Stimulated activated naive CD8-positive, alpha-beta T cell treated with anti-CD3 and anti-CD28 coated beads, Interleukin-15, Interleukin-2, amounts not matched to agents 100 U/mL and 50 U/mL, for 24 hours (primary cell): ENCODE results near the gene KIF16B.
"Not testable (repeated sequence)": the region's sequence is repeated elsewhere in the genome, so short reads cannot be mapped to it uniquely, and the experiment has no call there.

Experiments used
- ATAC-seq: fragments of 150-1000 bp; cut with Tn5 transposase; one replicate; pipeline ENCODE4 v1.10.0; 2021
- DNase-seq: peaks from one replicate; pipeline ENCODE4 v3.0.0; 2021

KIF16B gene

DNA sequence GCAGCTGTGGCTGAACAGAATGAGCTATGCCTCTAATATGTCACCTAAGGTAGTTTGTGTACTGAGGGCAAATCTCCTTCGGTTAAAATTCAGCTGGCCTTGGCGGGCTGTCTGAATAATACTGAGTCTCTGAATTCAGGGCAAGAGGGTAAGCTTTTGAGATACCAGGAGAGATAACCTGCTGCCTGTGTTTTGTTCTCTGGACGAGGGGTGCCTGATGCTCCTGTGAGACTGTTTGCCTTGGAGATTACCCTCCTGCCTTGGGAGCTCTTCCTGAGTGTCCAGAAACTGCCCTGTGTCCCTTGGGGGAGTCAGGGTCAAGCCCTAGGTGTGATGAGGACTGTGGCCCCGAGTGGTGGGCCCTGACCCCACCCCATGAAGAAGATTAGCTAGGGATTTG is 282.9 kb downstream of the KIF16B start:
- ATAC-seq (no peak), DNase-seq (no peak)

DNA sequence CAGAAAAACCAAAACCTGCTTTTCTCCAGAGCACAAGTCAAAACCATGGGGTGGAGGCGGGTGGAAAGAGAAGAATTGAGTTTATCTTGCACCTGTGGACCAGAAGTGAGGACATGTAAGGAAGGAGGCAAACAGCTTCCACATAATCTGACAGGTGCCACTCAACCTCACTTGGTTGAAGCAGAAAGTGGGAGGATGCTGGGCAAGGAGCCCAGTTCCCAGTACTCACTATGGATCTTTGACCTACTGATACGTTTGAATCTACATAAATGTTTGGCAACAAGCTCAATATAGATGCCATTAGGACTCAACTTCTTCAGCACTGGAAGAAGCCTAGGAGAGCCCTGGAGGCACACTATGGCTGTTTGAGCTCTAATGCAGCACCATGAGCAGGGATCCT is 285.5 kb downstream of the KIF16B start:
- ATAC-seq, result no peak
- DNase-seq, result no peak

DNA sequence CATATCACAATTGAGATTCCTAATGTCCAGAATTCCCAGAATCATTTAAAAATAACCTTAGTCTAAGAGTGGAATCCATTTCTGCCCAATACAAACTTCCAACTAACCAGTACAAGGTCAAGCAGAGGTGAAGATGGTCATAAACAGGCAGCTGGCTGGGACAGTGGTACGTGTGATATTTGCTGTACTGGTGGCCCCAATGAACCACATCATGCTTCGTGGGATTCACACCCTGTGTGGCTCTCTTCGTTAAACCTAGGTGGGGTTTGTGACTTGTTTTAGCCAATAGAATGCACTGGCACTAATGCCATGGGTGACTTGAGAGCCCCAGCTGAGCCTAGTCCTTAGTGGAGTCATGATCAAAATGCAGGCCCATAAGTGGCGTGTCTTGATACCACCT is 286.6 kb downstream of the KIF16B start:
- no peak for ATAC-seq
- no peak for DNase-seq

DNA sequence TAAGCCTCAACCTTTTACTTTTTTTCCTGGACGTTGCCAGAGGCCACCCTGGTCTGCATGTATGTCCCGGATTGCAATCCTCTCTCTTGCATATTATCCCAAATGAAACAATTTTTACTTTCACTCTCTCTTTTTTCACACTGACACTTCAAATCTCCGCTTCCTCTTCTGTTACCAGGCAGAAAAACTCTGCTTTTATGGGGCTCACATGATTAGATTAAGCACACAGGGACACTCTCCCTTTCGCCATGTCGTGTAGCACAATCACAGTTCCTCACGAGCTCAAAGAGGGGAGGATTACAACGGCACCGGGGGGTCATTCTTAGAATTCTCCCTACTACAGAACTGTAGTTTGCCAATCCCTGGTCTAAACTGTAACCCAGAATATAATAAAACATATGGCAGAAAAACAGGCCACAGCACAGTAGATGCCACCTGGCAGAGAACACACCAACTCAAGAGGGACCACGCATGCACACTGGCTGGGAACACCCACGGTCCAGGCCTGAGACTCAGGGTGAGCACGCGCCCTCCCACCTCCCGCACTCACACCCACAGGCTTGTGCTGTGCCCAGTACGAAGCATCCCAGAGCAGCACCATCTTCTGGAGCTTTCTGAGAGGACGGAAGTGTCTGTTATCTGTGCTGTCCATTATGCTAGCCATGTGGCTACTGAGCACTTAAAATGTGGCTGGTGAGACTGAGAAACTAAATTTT is 288.7 kb downstream of the KIF16B start:
- ATAC-seq, result no peak
- no peak for DNase-seq

DNA sequence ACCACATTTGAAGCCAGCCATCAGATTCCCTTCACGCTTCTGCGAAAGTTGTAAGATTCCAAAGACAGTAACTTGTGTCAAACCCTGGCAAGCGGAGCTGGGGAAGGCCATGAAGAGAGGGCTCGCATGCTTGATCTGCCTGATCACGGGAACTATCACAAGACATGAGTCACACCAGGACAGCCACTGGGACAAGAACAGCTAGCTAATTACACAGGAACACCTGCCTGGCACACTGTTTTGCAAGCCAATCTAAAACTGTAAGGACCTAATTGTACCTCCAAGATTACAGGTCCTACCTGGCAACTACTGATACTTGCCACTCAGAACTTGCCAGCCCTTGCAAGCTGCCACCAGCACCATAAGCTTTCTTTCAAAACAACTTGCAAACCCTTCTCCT is 289.3 kb downstream of the KIF16B start:
- DNase-seq (no peak), ATAC-seq (no peak)

DNA sequence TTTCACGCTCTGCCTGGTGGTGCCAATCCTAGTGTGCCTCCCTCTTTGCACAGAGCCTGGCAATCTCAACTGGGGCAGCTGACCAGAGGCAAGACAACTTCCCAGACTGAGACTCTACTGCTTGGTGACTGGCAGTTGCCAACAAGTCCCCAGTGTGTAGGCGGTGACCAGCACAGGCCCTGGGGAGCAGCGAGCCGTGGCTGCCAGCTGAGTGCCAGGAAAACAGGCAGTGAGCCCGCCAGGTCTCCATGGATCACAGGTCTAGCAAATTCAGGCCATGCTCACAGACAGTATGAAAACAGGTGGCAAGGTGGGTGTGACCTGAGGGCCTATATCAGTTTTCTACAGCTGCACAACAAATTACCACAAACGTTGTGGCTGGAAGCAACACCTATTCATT is 289.9 kb downstream of the KIF16B start:
- ATAC-seq, result no peak
- no peak for DNase-seq

DNA sequence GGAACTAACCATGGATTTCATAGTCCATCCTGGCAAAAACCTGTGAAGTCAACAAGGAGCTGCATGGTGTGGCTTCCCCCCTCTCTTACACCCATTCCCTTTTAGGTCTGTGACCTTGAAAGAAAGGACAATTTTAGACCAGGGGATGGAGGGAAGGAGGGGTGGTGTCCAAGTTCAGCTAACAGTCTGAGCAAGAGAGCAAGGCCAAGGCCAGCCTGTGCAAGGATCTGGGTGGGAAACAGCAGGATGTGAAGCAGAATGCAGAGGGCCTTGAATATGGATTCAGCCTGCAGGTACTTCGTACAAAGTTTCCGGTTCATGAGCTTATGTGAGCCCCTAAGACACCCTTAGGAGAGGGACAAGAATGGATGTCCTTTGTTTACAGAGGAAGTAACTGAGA is 293.0 kb downstream of the KIF16B start:
- DNase-seq, result no peak

DNA sequence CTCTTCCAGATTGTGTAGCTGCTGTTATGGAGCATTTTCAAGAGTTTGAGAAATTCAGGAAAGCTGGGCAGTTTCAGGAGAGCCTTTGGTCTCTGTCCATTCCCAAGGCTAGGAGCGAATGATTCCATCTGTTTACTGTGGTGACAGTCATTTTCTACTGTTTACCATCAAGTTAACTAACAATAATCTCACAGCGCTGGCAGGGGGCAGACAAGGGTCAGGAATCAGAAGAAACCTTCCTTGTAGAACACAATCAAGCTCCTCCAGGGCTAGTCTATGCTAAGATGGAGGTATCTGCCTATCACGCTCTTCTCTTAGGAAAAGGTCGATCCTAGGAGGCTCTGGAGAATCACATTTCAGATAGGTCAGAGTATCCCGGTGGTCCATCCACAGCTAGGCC is 293.9 kb downstream of the KIF16B start:
- DNase-seq, result no peak

More for the DNA sequence above, 293.0 kb downstream of the KIF16B start:
- no peak for ATAC-seq

DNA sequence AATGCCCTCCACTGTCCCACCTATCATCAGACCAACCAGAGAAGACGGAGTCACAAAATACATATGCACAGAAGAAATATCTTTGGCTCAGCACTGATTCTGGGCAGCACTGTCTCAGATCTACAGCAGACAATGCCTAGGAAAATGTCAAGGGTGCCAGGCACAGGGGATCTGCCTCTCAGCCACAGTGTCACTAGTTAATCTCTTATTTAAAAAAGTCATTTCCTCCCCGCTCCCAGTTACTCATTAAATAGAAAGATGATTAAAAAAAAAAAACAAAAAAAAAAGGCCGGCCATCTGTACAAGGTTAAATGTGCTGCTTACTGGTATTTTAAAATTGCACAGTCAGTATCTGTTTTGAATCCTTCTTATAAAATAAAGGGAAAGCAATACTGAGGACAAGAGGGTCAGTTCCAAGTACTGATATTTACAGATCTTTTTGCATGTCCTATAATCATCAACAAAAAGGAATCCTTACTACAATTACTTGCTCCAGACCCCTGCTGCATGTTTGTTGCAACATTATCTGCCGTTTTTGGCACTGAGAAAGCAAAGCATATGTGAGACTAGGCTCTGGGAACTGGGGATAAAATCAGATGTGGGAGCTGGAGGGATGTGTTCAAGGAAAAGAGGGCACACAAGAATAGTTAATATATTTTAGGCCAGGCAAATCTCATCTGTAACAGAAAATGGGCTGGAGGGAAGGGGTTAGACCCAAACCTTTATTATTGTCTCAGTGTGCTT is 299.3 kb downstream of the KIF16B start:
- ATAC-seq (no peak), DNase-seq (no peak)

More for the DNA sequence above, 293.9 kb downstream of the KIF16B start:
- ATAC-seq, result no peak

DNA sequence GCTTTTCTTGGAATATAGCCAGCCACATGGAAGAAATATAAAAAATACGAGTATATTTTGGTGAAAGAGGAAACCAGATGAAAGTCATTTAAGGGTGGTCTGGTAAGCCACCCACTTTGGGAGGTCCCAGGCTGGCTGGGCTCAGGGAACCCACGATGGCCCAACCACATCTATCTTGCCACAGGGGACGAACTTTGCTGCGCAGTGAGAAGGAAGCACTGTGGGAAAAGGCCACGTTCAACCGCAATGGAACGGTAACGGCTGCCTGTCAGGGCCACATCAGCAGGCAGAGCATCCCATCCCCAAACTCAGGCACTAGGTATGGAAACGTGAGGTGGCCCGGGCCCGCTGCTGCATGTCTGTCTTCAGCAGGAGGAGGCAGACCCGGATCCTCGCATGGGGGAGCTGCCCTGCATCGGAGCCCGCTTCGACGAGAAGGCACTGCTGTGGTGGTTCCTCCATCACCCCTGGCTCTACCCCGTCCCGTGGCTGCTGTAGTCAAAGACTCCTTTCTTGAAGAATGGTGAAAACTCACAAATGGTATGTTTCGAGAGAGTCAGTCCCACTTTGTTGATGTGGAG is 300.4 kb downstream of the KIF16B start:
- DNase-seq (no peak), ATAC-seq (no peak)

DNA sequence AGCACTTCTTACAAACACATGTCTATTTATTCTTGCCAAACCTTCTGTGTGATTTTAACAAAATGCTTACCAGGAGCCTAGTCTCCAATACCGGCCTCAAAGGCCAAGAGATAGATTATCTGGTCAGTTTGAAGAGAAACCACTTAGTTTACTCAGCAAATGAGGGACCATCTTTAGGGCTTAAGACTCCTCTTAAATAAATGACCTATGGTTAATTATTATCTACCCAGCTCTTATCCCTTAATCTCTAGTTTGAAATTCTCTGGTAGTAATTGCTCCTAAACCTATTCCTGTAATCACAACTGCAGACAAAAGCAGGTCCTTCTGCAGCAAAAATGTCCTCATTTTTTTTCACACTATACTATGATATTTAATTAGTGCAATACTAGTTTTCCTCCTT is 301.8 kb downstream of the KIF16B start:
- ATAC-seq, result no peak
- no peak for DNase-seq

DNA sequence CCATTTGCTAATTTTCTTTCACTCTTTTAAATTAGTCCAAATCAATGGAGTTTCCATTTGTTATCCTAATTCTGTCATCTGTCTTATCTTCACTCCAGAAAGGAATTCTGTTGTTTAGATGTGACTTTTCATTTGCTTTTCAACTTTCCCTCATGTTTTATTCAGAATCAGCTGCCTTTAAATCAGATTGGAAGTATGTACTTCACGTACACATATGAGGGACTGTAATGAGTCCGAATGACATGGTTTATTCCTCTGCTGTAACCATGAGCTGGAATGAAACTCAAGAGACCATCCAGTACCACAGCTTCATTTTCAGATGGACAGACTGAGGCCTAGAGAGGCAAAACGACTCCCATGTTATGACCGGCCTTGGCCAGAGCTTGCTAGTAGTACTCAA is 302.3 kb downstream of the KIF16B start:
- no peak for DNase-seq
- ATAC-seq, result no peak

DNA sequence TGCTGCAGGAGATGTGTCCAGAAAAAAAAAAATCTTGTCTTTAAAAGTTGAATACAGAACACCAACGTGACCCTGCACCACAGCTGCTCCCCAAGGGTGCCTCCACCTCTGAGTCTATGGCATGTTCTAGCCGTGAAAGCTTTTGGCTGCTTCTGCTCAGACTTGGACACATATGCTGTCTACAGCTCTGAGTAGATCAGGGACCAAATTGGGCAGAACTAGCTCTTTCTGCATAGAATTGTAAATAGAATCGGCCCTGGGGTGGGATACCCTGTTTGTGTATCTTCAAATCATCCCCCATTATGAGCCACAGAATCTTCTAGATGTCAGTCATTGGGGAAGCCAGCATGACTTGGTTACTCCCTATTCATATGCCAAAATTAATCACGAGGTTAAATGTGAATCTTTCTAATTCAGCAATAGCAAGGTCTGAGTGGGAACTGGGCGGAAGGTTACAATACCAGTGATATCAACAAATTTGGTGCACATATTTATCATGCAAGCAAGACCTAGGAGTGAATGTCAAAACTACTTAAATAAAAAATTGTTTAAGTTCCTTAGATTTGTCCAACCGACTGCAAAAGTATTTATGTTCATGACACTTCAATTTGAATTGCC is 302.8 kb downstream of the KIF16B start:
- no peak for DNase-seq
- no peak for ATAC-seq

DNA sequence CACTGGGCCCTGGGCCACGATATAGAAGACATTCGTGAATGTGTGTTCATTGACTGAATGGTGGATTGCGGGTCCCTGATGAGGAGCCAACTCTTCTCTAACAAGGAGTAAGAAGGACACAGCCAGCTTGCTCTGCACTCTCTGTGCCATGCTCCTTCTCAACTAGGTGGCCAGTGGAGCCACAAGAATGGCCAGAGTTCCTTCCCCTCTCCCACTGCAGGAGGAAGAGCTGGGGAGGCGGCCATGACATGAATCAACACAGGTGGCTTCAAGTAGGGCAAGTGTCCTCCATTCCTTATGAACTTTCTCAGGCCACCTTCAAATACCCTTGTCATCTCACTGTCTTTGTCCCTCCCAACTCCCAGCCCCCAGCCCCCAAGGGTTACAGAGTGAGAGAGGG is 305.7 kb downstream of the KIF16B start:
- DNase-seq (no peak), ATAC-seq (no peak)

DNA sequence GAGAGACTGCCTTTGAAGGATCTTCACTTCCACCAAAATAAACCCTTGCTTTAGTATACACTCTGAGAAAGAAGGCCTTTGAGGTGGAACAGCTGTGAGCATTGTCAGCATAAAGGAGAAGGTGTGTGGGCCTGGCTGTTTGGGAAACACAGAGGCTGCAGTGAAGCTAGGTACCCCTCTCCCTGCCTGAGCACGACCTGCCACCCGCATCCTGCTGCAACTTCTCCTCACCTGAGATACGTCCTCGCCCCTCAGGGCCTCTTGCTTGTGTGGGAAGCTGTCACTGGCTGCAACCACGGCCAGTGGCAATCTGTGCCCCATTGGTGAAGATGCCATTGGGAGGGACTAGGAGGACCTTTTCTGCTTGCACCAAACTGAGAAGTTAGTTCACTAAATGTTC is 307.9 kb downstream of the KIF16B start:
- no peak for ATAC-seq
- DNase-seq, result no peak

DNA sequence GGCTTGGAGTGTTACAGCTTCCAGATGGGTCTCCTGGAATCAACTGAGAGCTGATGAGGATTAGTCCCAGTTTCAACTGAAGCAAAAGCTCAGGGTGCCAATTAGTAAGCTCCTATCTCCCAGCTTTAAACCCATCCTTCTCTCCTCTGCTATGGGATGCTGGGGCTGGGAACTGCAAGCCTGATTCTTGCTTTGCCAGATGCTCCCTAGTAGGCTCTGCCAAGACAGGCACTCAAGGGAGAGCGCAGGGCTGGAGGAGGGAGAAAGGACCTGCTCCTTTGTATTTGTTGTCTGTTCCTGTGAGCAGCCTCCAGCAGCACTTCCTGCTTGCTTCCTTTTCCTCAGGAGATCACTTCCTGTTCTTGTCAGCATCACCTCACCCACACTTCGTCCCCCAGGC is 309.7 kb downstream of the KIF16B start:
- DNase-seq, result no peak
- ATAC-seq, result no peak

DNA sequence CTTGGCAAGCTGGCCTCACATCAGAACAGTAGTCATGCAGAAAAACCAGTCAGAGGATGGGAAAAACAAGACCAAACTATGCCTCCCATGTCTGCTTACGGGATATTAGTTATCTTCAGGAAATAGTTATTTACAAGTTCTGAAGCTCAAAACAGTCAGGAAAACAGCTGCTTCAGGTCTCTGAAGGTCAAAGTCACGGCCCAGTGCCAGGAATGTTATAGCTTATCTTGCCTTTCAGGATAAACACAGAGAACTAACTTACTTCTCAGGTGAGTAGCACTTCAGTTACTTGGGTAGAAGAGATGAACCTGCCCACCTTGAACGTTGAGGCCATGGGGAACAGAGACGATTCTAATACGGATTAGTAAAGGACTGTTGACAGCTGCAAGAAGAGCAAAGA is 310.7 kb downstream of the KIF16B start:
- DNase-seq, result no peak
- ATAC-seq, result no peak

DNA sequence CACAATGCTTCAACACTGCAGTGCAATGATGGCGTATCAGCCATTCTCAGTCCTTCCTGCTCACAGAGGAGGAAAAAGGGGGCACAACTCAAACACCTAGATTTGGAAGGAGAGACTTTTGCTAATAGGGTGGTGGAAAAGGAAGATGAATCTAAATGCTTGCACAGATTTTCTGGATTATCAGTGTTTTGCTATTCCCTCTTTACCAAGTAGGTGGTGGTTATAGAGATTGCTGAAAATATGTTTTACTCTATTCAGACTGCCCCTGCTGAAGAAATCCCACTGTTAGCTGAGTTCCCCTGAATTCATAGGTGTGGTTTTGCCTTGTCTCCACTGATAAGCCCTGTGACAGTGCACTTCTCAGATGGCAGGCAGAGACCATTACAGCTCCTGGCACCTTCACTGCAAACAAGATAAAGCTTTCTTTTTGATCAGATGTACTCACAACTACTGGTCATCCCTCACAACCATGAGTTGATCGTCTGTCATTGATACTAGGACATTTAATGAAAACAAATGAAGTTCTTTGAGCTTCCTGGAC is 311.4 kb downstream of the KIF16B start:
- ATAC-seq, result no peak
- no peak for DNase-seq

DNA sequence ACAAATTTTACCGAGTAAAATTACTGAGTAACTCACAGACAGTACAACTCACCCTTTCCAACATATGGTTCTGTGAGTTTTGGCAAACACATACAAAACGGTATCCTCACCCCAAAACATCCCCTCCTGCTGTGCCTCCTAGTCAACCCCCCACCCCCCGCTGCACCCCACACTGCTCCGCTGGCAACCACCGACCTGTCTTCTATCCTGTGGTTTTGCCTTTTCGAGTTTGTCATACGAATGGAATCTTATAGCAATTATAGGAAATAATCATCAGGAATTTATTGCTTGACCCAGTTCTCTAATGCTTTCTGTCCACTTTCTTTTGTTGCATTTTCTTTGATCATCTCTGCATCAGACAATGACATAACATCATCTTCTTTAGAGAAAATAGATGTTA is 312.3 kb downstream of the KIF16B start:
- DNase-seq (no peak), ATAC-seq (no peak)

DNA sequence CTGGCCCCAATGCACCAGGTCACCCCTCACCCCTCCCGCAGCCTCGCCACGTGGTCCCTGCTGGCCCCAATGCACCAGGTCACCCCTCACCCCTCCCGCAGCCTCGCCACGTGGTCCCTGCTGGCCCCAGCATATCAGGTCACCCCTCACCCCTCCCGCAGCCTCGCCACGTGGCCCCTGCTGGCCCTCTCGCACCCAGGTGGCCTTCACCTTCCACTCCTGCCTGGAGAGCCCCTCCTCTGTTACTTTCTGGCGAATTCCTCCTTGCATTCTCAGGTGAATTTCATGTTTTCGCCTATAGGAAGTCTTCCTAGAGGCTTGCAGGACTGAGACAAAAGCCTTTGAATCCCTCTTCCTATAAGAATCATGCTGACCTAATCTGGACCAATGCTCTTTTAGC is 313.1 kb downstream of the KIF16B start:
- DNase-seq, ATAC-seq: not testable (repeated sequence)

DNA sequence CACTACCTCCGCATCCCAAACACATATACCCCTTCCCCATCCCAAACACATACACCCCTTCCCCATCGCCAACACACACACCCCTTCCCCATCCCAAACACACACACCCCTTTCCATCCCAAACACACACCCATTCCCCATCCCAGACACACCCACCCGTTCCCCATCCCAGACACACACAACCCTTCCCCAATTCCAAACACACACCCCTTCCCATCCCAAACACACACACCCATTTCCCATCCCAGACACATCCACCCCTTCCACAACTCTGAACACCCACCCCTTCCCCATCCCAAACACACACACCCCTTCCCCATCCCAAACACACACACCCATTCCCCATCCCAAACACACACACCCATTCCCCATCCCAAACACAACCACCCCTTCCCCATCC is 314.5 kb downstream of the KIF16B start:
- DNase-seq (no peak), ATAC-seq (no peak)

DNA sequence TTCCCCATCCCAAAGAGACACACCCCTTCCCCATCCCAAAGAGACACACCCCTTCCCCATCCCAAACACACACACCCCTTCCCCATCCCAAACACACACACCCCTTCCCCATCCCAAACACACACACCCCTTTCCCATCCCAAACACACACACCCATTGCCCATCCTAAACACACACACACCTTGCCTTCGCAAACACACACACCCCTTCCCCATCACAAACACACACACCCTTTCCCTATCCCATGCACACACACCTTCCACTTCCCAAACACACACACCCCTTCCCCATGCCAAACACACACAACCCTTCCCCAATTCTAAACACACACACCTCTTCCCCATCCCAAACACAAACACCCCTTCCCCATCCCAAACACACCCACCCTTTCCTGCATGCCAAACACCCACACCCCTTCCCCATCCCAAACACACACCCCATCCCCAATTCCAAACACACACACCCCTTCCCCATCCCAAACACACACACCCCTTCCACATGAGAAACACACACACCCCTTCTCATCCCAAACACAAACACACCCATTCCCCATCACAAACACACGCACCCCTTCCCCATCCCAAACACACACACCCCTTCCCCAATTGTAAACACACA is 315.3 kb downstream of the KIF16B start:
- DNase-seq (no peak), ATAC-seq (no peak)
